Measurements from ENCODE around the gene OR1D5. TPM values are rescaled to one million over a fixed set of nuclear protein-coding genes. Genes with fewer than 3 reads are reported as not detected.

Gene OR1D5
- total RNA-seq, 2 donors from 2014 or later = not detected

DNA sequence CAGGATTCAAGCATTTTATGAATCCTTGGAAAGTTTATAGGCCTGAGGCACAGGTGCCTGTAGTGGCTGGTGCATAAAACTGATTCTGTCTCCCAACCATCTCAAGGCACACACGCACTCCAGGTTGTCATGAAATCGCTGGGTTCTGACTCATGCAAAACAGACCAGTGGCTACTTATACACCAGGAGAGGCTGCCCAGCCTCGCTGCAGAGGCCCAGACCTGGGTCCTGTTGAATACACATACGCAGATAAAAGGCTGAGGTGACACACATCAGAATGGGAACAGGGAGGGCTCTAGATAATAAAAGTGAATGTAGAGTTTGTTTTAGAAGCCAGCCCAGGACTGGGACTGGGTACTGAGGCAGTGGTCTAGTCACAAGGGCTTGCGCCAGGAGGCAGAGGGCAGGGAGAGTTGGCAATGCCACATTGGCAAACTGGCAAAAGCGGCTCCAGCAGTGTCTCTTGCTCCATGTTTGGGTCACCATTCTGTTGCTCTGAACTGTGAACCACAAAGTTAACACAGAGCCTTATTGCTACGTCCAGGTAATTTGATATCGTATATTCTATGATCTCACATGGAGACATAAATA is 13.6 kb downstream of the OR1D5 start:
- peak; percentile 49 for DNase-seq
- H3K27me3 Mint-ChIP-seq (ENCODE audit: insufficient read depth) = peaks cover 14% of the 10 kb centered on the region

DNA sequence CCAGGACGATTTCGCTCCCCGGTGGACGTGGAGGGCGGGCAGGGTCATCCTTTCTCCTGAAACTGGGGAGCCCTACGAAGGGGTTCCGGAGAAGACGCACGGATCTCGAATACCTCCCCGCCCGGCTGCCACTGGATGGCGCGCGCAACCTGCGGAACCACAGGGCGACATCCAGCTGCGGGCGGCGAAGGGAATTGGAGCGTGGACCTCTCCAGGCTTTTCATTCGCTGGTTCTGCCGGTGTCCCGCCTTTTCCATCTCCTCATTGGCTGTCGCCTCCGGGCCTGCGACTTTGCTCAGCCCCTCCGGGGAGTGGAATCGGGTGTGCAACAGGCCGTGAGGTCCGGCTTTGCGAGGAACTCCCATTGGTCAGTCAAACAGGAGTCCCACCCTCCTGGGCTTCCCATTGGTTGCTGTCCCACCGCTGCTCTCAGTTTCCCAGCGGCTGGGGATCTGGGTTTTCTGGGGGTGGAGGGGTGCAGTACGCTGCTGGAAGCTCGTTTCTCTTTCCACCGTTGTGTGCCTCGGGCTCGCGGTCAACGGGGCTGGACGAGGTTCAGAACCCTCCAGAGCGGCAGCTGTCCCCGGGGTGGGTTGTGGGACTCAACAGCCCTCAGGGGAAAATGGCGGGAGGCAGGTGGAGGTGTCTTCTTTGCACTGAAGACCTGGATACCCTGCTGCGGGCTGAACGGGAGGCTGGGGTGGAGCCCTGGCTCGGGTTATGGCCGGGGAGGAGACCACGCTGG is 14.5 kb downstream of the OR1D5 start:
- peaks cover 8% of the 10 kb centered on the region for H3K9me3 ChIP-seq (ENCODE audit: control insufficient read depth, low read length)
- H3K27me3 ChIP-seq (ENCODE audit: control insufficient read depth, insufficient read depth, low read length, poor library complexity, severe bottlenecking) = peaks cover 4% of the 10 kb centered on the region
- TF ChIP-seq, protein P1, sequence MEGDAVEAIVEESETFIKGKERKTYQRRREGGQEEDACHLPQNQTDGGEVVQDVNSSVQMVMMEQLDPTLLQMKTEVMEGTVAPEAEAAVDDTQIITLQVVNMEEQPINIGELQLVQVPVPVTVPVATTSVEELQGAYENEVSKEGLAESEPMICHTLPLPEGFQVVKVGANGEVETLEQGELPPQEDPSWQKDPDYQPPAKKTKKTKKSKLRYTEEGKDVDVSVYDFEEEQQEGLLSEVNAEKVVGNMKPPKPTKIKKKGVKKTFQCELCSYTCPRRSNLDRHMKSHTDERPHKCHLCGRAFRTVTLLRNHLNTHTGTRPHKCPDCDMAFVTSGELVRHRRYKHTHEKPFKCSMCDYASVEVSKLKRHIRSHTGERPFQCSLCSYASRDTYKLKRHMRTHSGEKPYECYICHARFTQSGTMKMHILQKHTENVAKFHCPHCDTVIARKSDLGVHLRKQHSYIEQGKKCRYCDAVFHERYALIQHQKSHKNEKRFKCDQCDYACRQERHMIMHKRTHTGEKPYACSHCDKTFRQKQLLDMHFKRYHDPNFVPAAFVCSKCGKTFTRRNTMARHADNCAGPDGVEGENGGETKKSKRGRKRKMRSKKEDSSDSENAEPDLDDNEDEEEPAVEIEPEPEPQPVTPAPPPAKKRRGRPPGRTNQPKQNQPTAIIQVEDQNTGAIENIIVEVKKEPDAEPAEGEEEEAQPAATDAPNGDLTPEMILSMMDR (conservative IDR thresholded peaks at IDR 0.05) = peak; percentile 88
- peak; percentile 100 for DNase-seq
- no peak overlapping the region for H3K27ac ChIP-seq (ENCODE audit: low read depth, low read length)
- no peaks in the 10 kb centered on the region for H3K4me1 Mint-ChIP-seq
- H3K36me3 ChIP-seq (ENCODE audit: control insufficient read depth, insufficient read depth, low read length) = no peaks in the 10 kb centered on the region
- peak overlapping the region; percentile 79 for H3K4me3 Mint-ChIP-seq
- H3K4me1 ChIP-seq (ENCODE audit: control insufficient read depth, insufficient read depth, low read length) = no peaks in the 10 kb centered on the region
- peak overlapping the region; percentile 85 for H3K4me3 ChIP-seq (ENCODE audit: low read length)
- peaks cover 9% of the 10 kb centered on the region for H3K9me3 Mint-ChIP-seq
- 3 to 4% methylated on average over 15 to 50 of the region's 50 CpGs for WGBS, 2 experiments (ENCODE audit: insufficient coverage in 1 of 2, insufficient read length in 1 of 2)
- H3K27me3 Mint-ChIP-seq (ENCODE audit: insufficient read depth) = peaks cover 18% of the 10 kb centered on the region
- H3K36me3 Mint-ChIP-seq (ENCODE audit: low read depth) = no peaks in the 10 kb centered on the region
- H3K27ac Mint-ChIP-seq = peak overlapping the region; percentile 95
- H3K9ac ChIP-seq (ENCODE audit: extremely low read depth, low read length, poor library complexity, severe bottlenecking) = peak overlapping the region; percentile 16

More for the DNA sequence above, 13.6 kb downstream of the OR1D5 start:
- Histone ChIP-seq H3K27ac (ENCODE audit: low read depth, low read length) (no peak overlapping the region), H3K9me3 (ENCODE audit: control insufficient read depth, low read length) (peaks cover under 1% of the 10 kb centered on the region), H3K36me3 (ENCODE audit: control insufficient read depth, insufficient read depth, low read length) (no peaks in the 10 kb centered on the region), H3K4me3 (ENCODE audit: low read length) (peak overlapping the region; percentile 85), H3K9ac (ENCODE audit: extremely low read depth, low read length, poor library complexity, severe bottlenecking) (no peak overlapping the region), H3K4me1 (ENCODE audit: control insufficient read depth, insufficient read depth, low read length) (no peaks in the 10 kb centered on the region), H3K27me3 (ENCODE audit: control insufficient read depth, insufficient read depth, low read length, poor library complexity, severe bottlenecking) (peaks cover 4% of the 10 kb centered on the region)
- H3K9me3 Mint-ChIP-seq = no peaks in the 10 kb centered on the region
- H3K27ac Mint-ChIP-seq = no peak overlapping the region
- H3K4me1 Mint-ChIP-seq = no peaks in the 10 kb centered on the region
- 95 to 97% methylated on average over 8 of the region's 8 CpGs for WGBS, 2 experiments (ENCODE audit: insufficient coverage in 1 of 2, insufficient read length in 1 of 2)
- H3K4me3 Mint-ChIP-seq = peak overlapping the region; percentile 79
- TF ChIP-seq, protein P1 (conservative IDR thresholded peaks at IDR 0.05) = no peak
- H3K36me3 Mint-ChIP-seq (ENCODE audit: low read depth) = no peaks in the 10 kb centered on the region

DNA sequence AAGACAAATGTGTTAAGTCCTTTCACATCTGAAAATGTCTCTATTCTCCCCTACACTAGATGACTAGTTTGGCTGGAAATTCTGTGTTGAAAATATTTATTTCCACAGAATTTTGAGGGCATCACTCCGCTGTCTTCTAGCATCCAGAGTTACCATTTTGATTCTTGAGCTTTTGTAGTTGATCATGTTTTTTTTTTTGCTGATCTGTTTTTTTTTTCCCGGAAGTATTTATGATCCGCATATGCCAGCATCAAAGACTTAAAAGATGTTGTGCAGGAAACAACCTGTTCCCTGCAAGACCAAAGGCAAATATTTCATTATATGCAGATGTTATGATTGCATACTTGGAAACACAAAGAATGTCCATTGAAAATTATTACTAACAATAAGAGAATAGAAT is 16.7 kb downstream of the OR1D5 start:
- Mint-ChIP-seq H3K4me1 (no peaks in the 10 kb centered on the region), H3K4me3 (no peak overlapping the region), H3K9me3 (peaks cover 26% of the 10 kb centered on the region), H3K27me3 (ENCODE audit: insufficient read depth) (peaks cover 23% of the 10 kb centered on the region), H3K36me3 (ENCODE audit: low read depth) (peaks cover 2% of the 10 kb centered on the region), H3K27ac (no peak overlapping the region)
- no peak overlapping the region for H3K27ac ChIP-seq (ENCODE audit: low read depth, low read length)
- no peak overlapping the region for H3K4me3 ChIP-seq (ENCODE audit: low read length)
- 83% methylated on average over 2 of the region's 3 CpGs; no CpG with 5 or more reads in 1 of the 2 experiments for WGBS, 2 experiments (ENCODE audit: insufficient coverage in 1 of 2, insufficient read length in 1 of 2)
- TF ChIP-seq, protein P1 (conservative IDR thresholded peaks at IDR 0.05) = no peak
- DNase-seq = no peak
- no peaks in the 10 kb centered on the region for H3K4me1 ChIP-seq (ENCODE audit: control insufficient read depth, insufficient read depth, low read length)
- H3K27me3 ChIP-seq (ENCODE audit: control insufficient read depth, insufficient read depth, low read length, poor library complexity, severe bottlenecking) = peaks cover 4% of the 10 kb centered on the region
- peaks cover 17% of the 10 kb centered on the region for H3K9me3 ChIP-seq (ENCODE audit: control insufficient read depth, low read length)
- no peak overlapping the region for H3K9ac ChIP-seq (ENCODE audit: extremely low read depth, low read length, poor library complexity, severe bottlenecking)
- H3K36me3 ChIP-seq (ENCODE audit: control insufficient read depth, insufficient read depth, low read length) = no peaks in the 10 kb centered on the region

Data from endodermal cell (in vitro differentiated cells).